ENCODE results near the gene GALNTL6.

GALNTL6 gene

DNA sequence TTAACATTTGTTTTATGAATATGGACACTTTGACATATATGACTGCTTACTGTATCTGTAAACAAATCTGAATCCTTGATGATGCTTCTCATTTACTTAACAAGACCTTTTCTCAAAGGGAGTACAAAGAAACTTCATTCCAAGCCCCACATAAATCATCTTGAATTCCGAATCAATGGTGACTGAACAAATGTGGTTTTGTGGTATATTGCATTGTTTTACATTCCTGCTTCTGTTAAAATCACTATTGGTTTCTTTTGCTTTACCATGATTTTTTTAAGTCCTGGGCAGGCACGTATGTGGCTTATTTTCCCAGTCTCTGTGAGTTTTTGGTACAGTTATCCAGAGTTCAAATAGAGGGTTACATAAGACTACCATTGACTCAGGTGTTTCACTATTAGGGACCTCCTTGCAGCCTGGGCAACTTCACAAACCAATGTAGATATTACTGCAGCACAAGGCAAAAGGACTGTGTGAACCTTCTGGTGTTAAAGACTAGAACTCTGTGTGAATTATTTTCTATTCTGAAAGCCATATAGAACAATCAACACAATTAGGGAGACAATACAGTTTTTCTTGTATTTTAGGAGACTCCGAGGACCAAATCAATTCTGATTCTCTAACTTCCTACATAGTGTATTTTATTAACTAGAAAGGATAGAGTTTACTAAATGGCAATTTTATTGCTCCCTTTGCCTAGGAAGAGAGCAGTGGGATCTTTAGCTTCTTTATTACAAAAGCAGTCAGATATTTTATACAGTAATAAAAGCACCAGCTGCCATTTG, 196.4 kb downstream of the GALNTL6 start:
- no peak for DNase-seq

DNA sequence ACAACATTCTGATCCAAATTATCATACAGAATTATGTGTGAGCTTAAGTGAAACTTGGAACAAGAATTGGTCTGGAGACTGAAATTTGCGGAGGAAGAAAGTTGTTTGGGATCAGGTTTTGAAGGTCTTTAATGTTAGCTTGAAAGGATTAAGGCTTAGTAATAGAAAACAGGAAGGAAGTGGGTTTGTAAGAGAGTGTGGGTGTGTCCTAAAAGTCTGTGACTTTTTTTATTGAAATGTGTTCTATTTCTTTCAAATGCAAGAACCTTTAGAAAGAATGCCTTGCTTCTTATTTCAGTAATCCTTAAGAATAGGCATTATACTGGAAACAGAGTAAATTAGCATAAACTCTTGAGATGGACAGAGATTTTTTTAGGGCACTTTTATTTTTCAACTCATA, 198.0 kb downstream of the GALNTL6 start:
- DNase-seq: no peak

DNA sequence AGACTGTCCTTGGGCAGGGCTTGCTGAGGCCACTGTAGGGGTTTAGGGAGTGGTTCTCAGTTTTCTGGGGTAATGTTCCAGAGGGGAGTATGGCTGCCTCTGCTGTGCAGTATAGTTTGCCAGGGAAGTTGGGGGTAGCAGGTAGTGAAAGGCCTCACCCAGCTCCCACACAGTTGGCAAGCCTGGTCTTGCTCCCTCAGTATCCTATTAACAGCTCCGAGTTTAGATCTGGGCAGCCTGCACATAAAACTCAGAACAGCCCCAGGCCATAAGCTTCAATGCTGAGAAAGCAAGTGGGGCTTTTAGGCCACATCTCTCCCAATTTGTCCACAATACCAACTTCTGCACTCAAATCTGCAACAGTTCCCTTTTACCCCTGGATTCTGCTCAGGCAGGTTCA, 205.2 kb downstream of the GALNTL6 start:
- no peak for DNase-seq

DNA sequence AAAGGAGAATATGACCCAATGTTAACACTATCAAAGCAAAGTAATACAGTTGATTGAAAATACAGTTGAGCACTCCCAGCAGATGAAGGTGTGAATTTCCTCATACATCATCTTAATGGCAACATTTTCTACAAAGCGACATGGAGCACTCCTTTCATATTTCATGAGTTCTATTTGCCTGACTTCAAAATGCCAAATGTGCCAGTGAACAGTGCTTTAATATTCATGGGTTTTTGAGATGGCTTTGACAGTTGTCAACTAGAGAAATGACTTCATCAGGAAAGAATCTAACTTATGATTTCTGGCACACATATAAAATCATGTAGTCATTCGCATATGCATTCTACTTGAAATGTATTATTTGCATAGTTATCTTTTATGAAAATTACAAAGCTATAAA, 222.4 kb downstream of the GALNTL6 start:
- DNase-seq: no peak

DNA sequence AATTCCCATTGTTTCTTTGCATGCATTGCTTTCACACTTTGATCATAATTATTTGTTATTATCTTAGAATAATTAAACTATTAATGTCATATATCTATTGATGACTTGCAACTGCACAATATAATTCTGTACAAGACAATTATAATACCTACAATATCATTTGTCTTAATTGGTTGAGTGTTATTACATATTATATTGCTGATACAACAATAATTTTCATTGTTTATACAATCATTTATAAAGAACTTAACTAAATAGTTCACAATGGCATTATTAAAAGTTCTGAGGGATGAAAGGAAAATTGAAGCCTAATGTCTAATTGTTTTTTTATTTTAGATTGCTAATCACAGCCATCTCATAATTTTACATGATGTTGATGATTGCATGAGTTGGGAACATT, 227.6 kb downstream of the GALNTL6 start:
- no peak for DNase-seq

DNA sequence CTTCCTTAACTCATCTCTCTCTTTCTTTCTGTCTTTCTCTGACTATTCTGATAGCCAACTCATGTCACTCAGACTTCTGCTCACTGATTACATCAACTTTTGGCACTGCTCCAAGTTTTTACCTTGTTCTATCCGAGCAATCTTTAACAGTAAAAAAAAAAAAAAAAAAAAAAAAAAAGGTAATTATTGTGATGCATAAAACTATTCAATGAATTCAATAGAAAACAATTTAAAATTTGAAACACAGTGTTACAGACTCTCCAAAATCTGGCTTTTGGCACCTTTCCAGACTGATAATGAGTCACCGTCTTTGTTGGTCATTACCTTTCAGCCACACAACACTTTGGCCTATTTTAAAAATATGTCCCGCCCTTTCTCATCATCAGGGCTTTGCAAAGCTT, 229.5 kb downstream of the GALNTL6 start:
- no peak for DNase-seq

DNA sequence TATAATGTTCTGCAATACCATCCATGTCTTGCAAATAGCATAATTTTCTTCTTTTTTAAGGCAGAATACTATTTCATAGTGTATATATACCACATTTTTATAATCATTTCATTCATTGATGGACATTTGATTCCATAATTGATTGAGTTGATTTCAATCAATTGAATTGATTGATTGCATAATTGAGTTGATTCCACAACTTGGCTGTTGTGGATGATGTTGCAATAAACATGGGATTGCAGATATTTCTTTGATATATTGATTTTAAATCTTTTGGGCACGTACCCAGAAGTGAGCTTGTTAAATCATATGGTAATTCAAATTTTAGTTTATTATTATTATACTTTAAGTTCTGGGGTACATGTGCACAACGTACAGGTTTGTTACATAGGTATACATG, 232.8 kb downstream of the GALNTL6 start:
- no peak for DNase-seq

DNA sequence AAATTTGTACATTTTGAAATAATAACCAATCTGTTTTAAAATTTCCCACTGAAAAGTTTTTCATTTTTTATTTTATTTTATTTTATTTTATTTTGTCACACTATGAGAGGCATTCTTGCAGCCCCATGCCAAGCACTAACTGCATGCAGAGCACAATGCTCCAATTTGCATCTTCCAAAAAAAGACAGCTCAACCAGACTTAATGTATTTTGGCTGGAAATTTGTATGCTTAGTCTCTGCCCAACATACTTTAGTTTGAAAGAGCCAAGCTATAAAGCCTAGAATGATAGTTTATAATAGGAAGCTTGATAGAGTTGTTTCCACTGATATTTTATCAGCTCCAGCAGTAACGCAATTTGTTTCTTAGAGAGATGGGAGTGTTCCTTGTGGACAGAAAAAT, 235.5 kb downstream of the GALNTL6 start:
- no peak for DNase-seq

DNA sequence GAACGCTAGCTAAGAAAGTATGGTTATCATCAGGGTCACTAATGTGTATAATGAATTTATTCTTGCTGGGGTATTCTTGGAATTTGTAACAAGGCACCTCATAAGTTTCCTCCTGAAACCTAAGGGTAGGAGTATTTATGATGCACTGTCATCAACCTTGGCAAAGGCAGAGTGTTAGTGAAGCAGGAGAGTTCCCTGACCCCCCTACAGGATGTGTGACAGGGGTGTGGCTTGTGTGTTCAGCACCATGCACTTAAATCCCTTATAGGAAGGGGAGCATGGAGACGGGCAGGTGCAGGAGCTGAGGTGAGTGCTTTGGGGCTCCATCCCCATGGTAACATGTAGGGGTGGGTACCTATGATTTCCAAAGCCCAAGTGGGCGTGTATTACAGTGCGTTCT, 237.7 kb downstream of the GALNTL6 start:
- DNase-seq: no peak

DNA sequence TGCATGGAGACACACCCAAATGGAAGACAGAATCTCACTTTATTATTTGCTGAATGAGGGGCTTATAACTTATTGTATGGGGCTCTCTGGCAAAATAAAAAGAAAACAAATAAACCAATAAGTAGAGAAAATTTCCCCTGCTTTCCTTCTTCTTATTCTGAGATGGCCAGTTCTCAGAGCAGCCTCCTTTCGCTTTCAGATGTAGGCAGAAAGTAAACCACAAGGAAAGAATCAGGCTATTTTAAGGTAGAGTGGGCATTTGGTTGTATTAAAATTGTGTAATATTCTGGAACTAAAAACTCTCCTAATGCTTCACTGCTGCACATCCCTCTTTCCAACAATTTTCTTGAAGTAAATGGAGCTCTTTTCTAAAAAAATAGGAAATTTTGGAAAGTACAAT, 241.8 kb downstream of the GALNTL6 start:
- DNase-seq: no peak

DNA sequence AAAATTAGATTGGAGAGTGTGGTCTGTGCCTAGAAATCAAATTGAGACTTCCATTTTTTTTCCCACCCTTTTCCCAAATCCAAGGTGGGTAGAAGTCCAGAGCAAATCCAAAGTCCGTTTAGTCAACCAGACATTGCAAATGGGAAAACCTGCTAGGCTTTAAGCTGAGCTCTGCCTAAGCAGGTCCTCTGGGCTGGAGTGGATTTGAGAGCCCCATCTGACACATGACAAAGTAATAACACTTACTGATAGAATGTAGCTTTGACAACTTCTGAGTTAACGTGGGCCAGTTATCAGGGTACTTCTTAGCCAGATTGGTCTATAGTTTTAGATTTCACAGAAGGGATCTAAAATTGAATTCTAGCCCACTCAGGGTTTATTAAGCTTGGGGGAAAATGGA, 242.3 kb downstream of the GALNTL6 start:
- no peak for DNase-seq

DNA sequence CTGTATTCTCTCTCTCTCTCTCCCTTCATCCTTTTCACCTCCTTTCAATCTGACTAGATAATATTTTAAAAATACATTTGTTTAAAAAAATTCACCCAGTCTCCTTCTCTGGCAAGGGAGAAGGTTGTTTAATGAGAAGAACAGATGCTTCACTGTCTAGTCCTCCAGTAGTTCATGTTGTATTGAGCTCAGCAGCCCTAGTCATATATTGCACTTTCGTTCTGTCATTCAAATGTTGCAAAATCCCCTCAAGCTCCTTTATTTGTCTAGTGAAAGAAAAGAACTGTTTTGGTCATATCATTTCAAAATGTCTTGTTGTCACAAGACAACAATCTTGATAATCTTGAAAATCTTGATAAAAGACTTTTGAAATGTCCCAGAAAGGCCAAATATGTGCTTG, 248.0 kb downstream of the GALNTL6 start:
- no peak for DNase-seq

DNA sequence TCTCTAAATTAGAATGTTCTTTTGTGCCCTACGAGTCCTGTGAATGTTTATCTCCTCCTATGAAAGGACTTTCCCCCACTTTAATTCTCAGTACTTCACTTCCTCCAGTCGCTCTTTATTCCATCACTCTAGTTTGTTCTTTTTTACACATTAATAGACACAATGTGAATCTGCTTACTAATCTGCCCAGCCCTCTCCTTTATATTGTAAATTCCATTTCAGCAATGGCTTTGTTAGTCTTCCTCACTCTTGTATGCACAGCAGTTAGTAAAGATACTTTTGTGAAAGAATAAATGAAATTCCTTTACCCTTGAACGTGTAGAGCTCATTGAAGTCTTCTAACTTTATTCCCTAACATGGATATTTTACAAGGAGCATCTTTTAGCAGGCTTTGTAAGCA, 255.3 kb downstream of the GALNTL6 start:
- no peak for DNase-seq

DNA sequence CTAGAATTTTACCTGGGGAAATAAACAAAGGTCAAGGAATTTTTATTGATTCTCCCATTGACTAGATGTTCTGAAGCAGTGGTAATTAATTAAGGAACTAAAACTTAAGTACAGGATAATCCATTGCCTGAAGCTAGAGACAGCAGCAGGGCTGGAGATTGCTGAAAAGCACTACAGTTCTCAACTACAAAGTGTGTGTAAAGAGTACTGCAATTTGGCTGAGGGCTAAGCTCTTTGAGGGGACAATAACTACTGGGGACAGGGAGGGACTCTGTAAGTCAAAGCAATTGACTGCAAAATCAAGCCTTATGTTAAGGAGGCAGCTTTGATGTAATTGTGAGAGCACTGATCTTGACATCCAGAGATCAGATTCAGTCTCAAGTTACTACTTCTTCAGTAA, 260.4 kb downstream of the GALNTL6 start:
- DNase-seq: no peak

DNA sequence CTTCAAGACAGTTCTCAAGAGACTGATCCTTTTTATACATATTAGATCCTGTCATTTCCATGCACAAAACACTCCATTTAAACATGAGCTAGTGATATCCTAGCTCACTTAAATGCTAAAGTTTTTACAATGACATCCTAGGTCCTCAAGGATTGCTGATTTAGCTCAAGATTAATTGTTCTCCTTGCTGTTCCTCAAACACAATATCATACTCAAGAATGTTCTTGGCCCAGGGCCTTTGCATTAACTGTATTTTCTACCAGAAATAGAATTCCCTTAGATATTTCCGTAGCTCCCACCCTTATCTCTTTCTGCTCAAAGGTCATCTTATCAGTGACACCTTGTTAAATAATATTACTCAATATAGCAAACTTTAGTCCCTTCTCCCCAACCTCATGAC, 270.1 kb downstream of the GALNTL6 start:
- DNase-seq: no peak

DNA sequence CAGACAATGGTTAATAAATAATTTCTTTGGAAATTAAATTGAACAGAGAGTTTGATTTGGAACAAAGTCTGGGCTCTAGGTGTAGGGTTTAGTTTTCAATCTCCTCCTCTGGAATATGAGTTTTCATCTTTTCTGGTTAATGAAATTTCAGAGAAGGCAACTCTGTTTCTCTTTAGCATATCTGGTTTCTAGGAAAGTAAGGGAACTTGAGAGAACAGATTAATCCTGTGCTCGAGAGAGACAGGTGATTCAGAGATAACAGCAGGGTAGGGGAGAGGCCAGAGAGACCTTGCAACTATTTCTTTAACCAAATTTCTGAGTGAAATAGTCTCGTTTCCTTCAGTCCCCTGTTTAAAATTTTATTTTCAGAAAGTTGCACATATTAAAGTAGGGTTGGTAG, 275.4 kb downstream of the GALNTL6 start:
- no peak for DNase-seq

DNA sequence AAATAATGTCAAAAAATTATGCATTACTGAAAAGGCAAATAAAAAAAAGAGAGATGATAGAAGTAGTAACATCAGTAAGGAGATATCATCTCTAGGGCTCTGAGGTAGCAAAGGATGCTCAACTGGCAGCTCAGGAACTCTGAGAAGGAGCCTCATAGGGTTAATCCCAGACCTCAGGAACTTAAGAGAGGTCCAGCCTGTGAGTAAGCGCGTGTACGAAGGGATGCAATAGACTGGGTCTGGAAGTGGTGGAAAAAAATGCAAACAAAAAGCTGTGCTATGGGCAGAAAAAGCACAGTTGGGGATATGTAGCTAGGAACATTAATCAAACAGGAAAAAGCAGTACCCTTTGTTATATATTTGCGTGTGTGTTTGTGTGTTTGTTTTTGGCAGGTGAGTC, 282.0 kb downstream of the GALNTL6 start:
- DNase-seq: no peak

DNA sequence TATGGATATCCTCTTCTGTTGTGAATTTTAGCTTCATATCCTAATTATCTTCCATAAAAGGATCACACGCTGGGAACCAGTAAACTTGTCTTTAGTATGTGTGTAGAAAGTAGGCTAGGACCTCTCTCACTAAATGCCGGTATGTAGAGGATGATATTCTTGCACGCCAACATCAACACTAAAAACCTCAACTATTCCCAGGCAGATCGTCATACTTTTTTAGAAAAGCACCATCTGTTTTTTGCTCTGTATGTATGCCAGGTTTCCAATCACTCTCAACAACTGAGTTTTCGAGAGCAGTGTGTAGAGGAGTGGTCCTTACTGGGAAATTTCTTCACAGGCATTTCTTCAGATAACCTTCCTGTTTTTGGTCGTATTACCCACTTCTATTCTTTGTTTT, 283.6 kb downstream of the GALNTL6 start:
- DNase-seq: no peak

DNA sequence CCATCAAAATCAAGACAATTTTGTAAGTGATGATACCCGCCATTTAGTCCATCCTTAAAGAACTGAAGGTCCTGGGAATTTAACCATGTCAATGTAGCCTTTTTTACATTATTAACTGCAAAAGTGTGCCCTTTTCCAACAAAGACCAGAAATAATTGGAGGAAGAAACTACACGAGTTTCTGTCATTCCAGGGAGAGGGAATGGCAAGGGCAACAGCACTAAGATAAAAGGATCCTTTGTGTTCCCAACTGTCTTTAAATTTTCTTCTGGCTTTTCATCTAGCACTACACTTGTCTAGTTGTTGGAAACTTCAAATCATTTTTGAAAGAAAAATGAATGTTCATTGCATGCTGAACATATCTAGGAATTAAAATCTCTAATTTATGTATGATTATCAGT, 286.2 kb downstream of the GALNTL6 start:
- no peak for DNase-seq

DNA sequence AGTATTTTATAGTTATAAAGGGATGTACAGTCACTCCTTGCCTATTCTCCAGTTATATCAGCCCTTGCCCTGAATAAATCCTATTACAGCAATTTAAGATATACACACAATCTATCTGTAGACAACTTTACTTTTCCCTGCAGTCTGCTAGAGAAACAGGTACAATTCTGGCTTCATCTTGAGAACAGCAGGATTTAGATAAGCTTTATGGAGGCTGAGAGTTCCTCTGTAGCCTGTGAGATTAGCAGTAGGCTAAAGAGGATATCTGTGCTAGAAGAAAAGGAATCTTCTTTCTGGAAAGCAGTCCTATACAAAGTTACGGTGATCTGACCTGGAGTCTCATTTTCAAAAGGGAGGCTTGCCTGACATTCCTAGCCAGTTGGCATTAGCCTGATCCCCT, 290.3 kb downstream of the GALNTL6 start:
- DNase-seq: no peak

DNA sequence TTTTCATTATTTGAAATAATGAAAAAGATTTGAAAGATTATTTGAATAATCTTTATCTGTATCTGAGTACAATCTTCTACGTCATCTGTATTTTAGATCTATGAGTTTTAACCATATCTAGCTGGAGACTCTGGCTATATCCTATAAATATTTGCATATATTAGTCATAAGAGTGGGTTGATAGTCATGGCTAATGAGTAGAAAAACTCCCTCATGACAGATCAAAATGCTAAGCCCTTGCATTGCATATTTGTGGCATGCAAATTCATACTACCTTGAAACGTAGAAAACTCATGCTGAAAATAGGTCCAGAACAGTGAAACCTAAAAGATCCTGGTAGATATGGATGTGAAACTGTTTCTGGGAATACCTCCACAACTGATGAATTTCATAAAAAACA, 291.3 kb downstream of the GALNTL6 start:
- peak; percentile 8 for DNase-seq

DNA sequence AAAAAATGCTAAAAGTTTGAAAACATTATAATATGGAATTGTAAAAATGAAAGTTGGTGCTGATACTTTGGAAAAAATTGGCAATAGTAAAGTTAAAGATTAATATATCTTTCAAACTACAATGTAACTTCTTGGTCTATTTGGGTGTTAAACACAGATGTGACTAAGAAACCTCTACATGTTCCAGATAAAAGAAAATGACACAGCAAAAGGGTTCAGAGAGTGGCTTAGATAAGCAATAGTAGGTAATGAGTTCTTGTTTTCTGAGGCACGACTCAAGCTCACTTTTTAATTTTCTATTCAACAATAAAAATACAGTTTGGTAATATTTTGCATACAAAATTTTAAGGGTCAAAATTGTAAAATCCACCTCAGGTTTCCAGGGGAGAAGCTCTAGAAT, 292.7 kb downstream of the GALNTL6 start:
- no peak for DNase-seq

DNA sequence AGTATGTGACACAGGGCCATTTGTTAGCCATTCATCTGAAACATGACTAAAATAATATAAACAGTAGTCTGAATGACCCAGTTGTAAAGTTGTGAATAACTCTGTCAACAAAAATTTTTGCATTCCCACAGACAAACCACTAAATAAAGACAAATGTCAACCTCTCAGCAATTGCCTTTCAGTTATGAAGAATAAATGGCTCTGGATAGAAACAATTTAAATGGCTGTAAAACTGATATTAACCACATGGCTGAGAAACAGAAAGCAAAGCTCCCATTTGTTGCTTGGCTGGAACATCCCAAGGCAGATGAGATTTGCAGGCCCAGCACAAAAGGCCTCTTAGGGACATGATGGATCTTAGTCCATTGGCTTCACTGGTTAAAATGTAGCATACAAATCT, 296.3 kb downstream of the GALNTL6 start:
- DNase-seq: no peak

DNA sequence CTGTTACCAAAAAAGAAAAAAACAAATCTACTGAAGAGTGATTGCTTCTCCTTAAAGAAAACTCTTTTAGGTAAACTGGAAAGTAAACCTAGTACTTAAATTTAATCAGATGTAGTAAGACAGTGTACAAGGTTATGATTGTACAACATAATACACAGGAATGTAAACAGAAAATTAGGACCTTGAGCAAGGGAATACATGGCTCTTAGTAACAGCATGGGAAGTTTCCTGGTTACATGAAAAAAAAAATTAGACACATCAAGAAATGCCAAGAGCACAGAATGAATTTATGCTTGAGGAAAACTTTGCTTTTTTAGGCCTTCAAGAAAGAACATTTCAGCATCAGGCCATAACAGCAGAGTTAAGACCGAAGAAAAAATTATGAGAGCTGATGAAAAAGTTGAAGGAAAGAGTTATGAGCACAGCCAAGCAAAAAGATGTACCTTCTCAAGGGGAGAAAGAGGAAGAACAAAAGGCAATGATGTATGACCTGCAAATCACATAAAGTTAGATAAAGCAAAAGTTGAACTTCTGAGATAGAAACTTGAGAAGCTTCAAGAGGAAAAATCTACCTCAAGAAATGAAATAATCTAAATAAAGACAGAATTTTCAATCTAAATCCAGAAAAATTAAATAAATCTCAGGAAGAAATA, 311.6 kb downstream of the GALNTL6 start:
- DNase-seq: no peak

DNA sequence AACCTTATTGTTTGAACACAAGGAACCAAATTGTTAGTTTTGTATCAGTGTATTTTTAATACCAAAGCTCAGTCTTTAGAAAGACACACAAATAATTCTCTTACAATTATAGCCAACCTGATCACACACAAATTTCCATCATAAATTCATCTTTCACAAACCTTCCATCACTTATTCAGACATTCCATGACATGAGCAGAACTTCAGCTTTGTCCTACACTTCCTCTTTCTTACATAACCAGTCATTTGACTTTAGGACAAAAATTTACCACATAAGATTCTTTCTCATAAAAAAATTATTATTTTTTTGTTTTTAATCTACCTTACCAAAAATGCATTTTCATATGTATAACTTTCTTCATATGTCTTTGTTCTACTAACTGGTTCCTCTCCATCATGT, 312.2 kb downstream of the GALNTL6 start:
- DNase-seq: no peak

Measured in NCI-H226 (cell line).